ENCODE data around the gene CDKAL1. TPM values are rescaled to one million over a fixed set of nuclear protein-coding genes. Genes with fewer than 3 reads are reported as not detected.

CDKAL1 gene
- total RNA-seq, 2 donors from 2014 or later: 23.5 to 26.4 TPM

- Mint-ChIP-seq H3K9me3 (no peaks in the 10 kb centered on the region), H3K4me1 (no peaks in the 10 kb centered on the region), H3K4me3 (no peak overlapping the region), H3K27ac (no peak overlapping the region), H3K27me3 (ENCODE audit: insufficient read depth) (no peaks in the 10 kb centered on the region), H3K36me3 (ENCODE audit: low read depth) (peaks cover 8% of the 10 kb centered on the region)
- H3K36me3 ChIP-seq (ENCODE audit: control insufficient read depth, insufficient read depth, low read length): no peaks in the 10 kb centered on the region
- no peaks in the 10 kb centered on the region for H3K4me1 ChIP-seq (ENCODE audit: control insufficient read depth, insufficient read depth, low read length)
- no peak overlapping the region for H3K4me3 ChIP-seq (ENCODE audit: low read length)
- no peak for DNase-seq
- no peak overlapping the region for H3K9ac ChIP-seq (ENCODE audit: extremely low read depth, low read length, poor library complexity, severe bottlenecking)
- TF ChIP-seq CTCF (conservative IDR thresholded peaks at IDR 0.05): no peak
- no peaks in the 10 kb centered on the region for H3K27me3 ChIP-seq (ENCODE audit: control insufficient read depth, insufficient read depth, low read length, poor library complexity, severe bottlenecking)
- no peaks in the 10 kb centered on the region for H3K9me3 ChIP-seq (ENCODE audit: control insufficient read depth, low read length)
- no peak overlapping the region for H3K27ac ChIP-seq (ENCODE audit: low read depth, low read length)
Observed at GRCh38 chr6:20800229-20800628, 266.0 kb downstream of the CDKAL1 start.

GRCh38 chr6:20800653-20801052 lies 266.4 kb downstream of the CDKAL1 start:
- no peak overlapping the region for H3K4me3 ChIP-seq (ENCODE audit: low read length)
- Mint-ChIP-seq H3K27me3 (ENCODE audit: insufficient read depth) (no peaks in the 10 kb centered on the region), H3K36me3 (ENCODE audit: low read depth) (peaks cover 9% of the 10 kb centered on the region), H3K27ac (no peak overlapping the region), H3K4me1 (no peaks in the 10 kb centered on the region), H3K9me3 (no peaks in the 10 kb centered on the region), H3K4me3 (no peak overlapping the region)
- no peaks in the 10 kb centered on the region for H3K36me3 ChIP-seq (ENCODE audit: control insufficient read depth, insufficient read depth, low read length)
- no peak overlapping the region for H3K27ac ChIP-seq (ENCODE audit: low read depth, low read length)
- no peaks in the 10 kb centered on the region for H3K4me1 ChIP-seq (ENCODE audit: control insufficient read depth, insufficient read depth, low read length)
- no peak for DNase-seq
- TF ChIP-seq CTCF (conservative IDR thresholded peaks at IDR 0.05): no peak
- H3K9ac ChIP-seq (ENCODE audit: extremely low read depth, low read length, poor library complexity, severe bottlenecking): no peak overlapping the region
- WGBS, 2 experiments (ENCODE audit: insufficient coverage in 1 of 2, insufficient read length in 1 of 2): 70 to 94% methylated on average over 3 to 4 of the region's 4 CpGs
- H3K9me3 ChIP-seq (ENCODE audit: control insufficient read depth, low read length): no peaks in the 10 kb centered on the region
- H3K27me3 ChIP-seq (ENCODE audit: control insufficient read depth, insufficient read depth, low read length, poor library complexity, severe bottlenecking): no peaks in the 10 kb centered on the region

GRCh38 chr6:20801595-20801994 lies 267.3 kb downstream of the CDKAL1 start:
- H3K36me3 ChIP-seq (ENCODE audit: control insufficient read depth, insufficient read depth, low read length): peaks cover 7% of the 10 kb centered on the region
- Mint-ChIP-seq H3K36me3 (ENCODE audit: low read depth) (peaks cover 18% of the 10 kb centered on the region), H3K27me3 (ENCODE audit: insufficient read depth) (no peaks in the 10 kb centered on the region), H3K27ac (no peak overlapping the region), H3K9me3 (peaks cover 6% of the 10 kb centered on the region), H3K4me1 (no peaks in the 10 kb centered on the region), H3K4me3 (no peak overlapping the region)
- 95% methylated on average over 3 of the region's 3 CpGs; no CpG with 5 or more reads in 1 of the 2 experiments for WGBS, 2 experiments (ENCODE audit: insufficient coverage in 1 of 2, insufficient read length in 1 of 2)
- no peak for TF ChIP-seq CTCF (conservative IDR thresholded peaks at IDR 0.05)
- H3K27me3 ChIP-seq (ENCODE audit: control insufficient read depth, insufficient read depth, low read length, poor library complexity, severe bottlenecking): no peaks in the 10 kb centered on the region
- H3K9ac ChIP-seq (ENCODE audit: extremely low read depth, low read length, poor library complexity, severe bottlenecking): no peak overlapping the region
- H3K4me3 ChIP-seq (ENCODE audit: low read length): no peak overlapping the region
- no peak for DNase-seq
- no peak overlapping the region for H3K27ac ChIP-seq (ENCODE audit: low read depth, low read length)
- peaks cover 8% of the 10 kb centered on the region for H3K9me3 ChIP-seq (ENCODE audit: control insufficient read depth, low read length)
- no peaks in the 10 kb centered on the region for H3K4me1 ChIP-seq (ENCODE audit: control insufficient read depth, insufficient read depth, low read length)

Measured in endodermal cell (in vitro differentiated cells).